ENCODE data around the gene CNKSR3.

CNKSR3 gene

DNA sequence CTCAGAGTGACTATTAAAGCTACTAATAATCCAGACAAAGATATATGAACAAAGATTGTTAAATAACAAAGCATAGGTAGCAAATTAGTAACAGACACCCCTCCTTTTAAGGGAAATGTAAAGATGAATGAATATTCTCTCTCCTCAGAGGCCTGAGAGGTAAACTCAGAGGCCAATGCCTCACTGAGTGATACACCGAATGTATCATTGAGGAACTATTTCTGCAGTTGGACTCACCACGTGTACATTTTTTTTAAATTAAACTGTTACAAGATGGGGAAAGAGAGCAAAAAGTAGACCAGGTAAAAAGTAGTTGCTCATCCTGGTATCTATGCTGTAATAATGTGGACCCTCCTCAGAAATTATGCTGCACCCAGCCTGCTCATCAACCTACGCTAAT is 81.6 kb downstream of the CNKSR3 start:
- DNase-seq, result no peak
- Histone ChIP-seq H3K27ac (ENCODE audit: insufficient read depth, low read length, poor library complexity, severe bottlenecking) (no peak overlapping the region), H3K36me3 (ENCODE audit: control insufficient read depth, insufficient read depth, low read length) (no peaks in the 10 kb centered on the region), H3K4me3 (ENCODE audit: insufficient read depth, low read depth, low read length, poor library complexity, severe bottlenecking) (no peak overlapping the region), H3K4me1 (ENCODE audit: control insufficient read depth, insufficient read depth, low read length, poor library complexity, severe bottlenecking) (no peaks in the 10 kb centered on the region), H3K27me3 (replicated peaks; ENCODE audit: control insufficient read depth, insufficient read depth, low read length, poor library complexity, severe bottlenecking) (no peaks in the 10 kb centered on the region), H3K9me3 (ENCODE audit: control insufficient read depth, low read length) (no peaks in the 10 kb centered on the region)

- Histone ChIP-seq H3K36me3 (ENCODE audit: control insufficient read depth, insufficient read depth, low read length) (no peaks in the 10 kb centered on the region), H3K4me1 (ENCODE audit: control insufficient read depth, insufficient read depth, low read length, poor library complexity, severe bottlenecking) (no peaks in the 10 kb centered on the region), H3K27me3 (replicated peaks; ENCODE audit: control insufficient read depth, insufficient read depth, low read length, poor library complexity, severe bottlenecking) (no peaks in the 10 kb centered on the region), H3K4me3 (ENCODE audit: insufficient read depth, low read depth, low read length, poor library complexity, severe bottlenecking) (no peak overlapping the region), H3K9me3 (ENCODE audit: control insufficient read depth, low read length) (no peaks in the 10 kb centered on the region), H3K27ac (ENCODE audit: insufficient read depth, low read length, poor library complexity, severe bottlenecking) (no peak overlapping the region)
- no peak for DNase-seq
These were observed 83.0 kb downstream of the CNKSR3 start for GRCh38 chr6:154427446-154427845.

GRCh38 chr6:154426997-154427396 is 83.5 kb downstream of the CNKSR3 start:
- Histone ChIP-seq H3K27me3 (replicated peaks; ENCODE audit: control insufficient read depth, insufficient read depth, low read length, poor library complexity, severe bottlenecking) (no peaks in the 10 kb centered on the region), H3K4me3 (ENCODE audit: insufficient read depth, low read depth, low read length, poor library complexity, severe bottlenecking) (no peak overlapping the region), H3K4me1 (ENCODE audit: control insufficient read depth, insufficient read depth, low read length, poor library complexity, severe bottlenecking) (no peaks in the 10 kb centered on the region), H3K9me3 (ENCODE audit: control insufficient read depth, low read length) (no peaks in the 10 kb centered on the region), H3K36me3 (ENCODE audit: control insufficient read depth, insufficient read depth, low read length) (no peaks in the 10 kb centered on the region), H3K27ac (ENCODE audit: insufficient read depth, low read length, poor library complexity, severe bottlenecking) (no peak overlapping the region)
- no peak for DNase-seq

DNA sequence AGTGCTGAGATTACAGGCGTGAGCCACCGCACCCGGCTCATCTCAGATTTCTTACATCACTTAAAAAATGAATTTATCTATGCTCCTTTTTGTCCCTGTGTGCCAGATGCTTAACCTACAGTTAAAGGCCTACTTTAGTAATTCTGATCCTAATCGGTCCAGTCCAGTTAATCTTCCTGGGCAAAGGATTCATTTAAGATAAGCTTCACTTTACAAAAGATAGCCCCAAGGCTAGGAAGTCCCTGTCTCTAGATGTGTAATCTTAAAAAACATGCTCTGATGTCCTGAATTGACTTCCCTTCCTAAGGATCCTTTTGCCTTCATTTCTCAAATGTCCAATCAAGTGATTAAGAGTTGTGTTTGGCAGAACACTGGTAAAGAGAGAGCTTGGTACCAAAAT is 85.5 kb downstream of the CNKSR3 start:
- DNase-seq, result no peak
- Histone ChIP-seq H3K9me3 (ENCODE audit: control insufficient read depth, low read length) (no peaks in the 10 kb centered on the region), H3K36me3 (ENCODE audit: control insufficient read depth, insufficient read depth, low read length) (no peaks in the 10 kb centered on the region), H3K27ac (ENCODE audit: insufficient read depth, low read length, poor library complexity, severe bottlenecking) (no peak overlapping the region), H3K4me1 (ENCODE audit: control insufficient read depth, insufficient read depth, low read length, poor library complexity, severe bottlenecking) (no peaks in the 10 kb centered on the region), H3K27me3 (replicated peaks; ENCODE audit: control insufficient read depth, insufficient read depth, low read length, poor library complexity, severe bottlenecking) (no peaks in the 10 kb centered on the region), H3K4me3 (ENCODE audit: insufficient read depth, low read depth, low read length, poor library complexity, severe bottlenecking) (no peak overlapping the region)

GRCh38 chr6:154414021-154414813 is 96.3 kb downstream of the CNKSR3 start:
- no peaks in the 10 kb centered on the region for H3K27me3 ChIP-seq (replicated peaks; ENCODE audit: control insufficient read depth, insufficient read depth, low read length, poor library complexity, severe bottlenecking)
- H3K36me3 ChIP-seq (ENCODE audit: control insufficient read depth, insufficient read depth, low read length), result no peaks in the 10 kb centered on the region
- no peaks in the 10 kb centered on the region for H3K9me3 ChIP-seq (ENCODE audit: control insufficient read depth, low read length)
- H3K27ac ChIP-seq (ENCODE audit: insufficient read depth, low read length, poor library complexity, severe bottlenecking), result no peak overlapping the region
- DNase-seq, result no peak
- no peaks in the 10 kb centered on the region for H3K4me1 ChIP-seq (ENCODE audit: control insufficient read depth, insufficient read depth, low read length, poor library complexity, severe bottlenecking)
- no peak overlapping the region for H3K4me3 ChIP-seq (ENCODE audit: insufficient read depth, low read depth, low read length, poor library complexity, severe bottlenecking)

- H3K9me3 ChIP-seq (ENCODE audit: control insufficient read depth, low read length), result no peaks in the 10 kb centered on the region
- no peaks in the 10 kb centered on the region for H3K4me1 ChIP-seq (ENCODE audit: control insufficient read depth, insufficient read depth, low read length, poor library complexity, severe bottlenecking)
- no peaks in the 10 kb centered on the region for H3K27me3 ChIP-seq (replicated peaks; ENCODE audit: control insufficient read depth, insufficient read depth, low read length, poor library complexity, severe bottlenecking)
- no peak overlapping the region for H3K27ac ChIP-seq (ENCODE audit: insufficient read depth, low read length, poor library complexity, severe bottlenecking)
- H3K4me3 ChIP-seq (ENCODE audit: insufficient read depth, low read depth, low read length, poor library complexity, severe bottlenecking), result no peak overlapping the region
- H3K36me3 ChIP-seq (ENCODE audit: control insufficient read depth, insufficient read depth, low read length), result no peaks in the 10 kb centered on the region
- DNase-seq, result no peak
These were observed 98.2 kb downstream of the CNKSR3 start for GRCh38 chr6:154412106-154412820.

DNA sequence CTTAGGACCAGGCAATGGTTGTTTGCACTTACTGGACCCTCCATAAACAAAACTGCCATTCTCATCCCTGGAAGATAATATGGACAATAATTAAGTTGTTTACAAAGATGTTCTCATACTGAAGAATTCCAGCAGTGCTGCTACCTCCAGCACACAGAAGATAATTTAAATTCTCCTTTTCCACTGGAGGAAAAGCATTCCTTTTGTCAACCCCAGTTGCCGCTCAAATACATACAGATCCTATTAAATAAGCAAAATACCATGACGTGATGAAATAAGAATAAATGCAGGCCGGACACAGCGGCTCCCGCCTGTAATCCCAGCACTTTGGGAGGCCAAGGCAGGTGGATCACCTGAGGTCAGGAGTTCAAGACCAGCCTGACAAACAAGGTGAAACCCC is 99.4 kb downstream of the CNKSR3 start:
- Histone ChIP-seq H3K9me3 (ENCODE audit: control insufficient read depth, low read length) (no peaks in the 10 kb centered on the region), H3K27me3 (replicated peaks; ENCODE audit: control insufficient read depth, insufficient read depth, low read length, poor library complexity, severe bottlenecking) (no peaks in the 10 kb centered on the region), H3K4me1 (ENCODE audit: control insufficient read depth, insufficient read depth, low read length, poor library complexity, severe bottlenecking) (no peaks in the 10 kb centered on the region), H3K36me3 (ENCODE audit: control insufficient read depth, insufficient read depth, low read length) (no peaks in the 10 kb centered on the region), H3K27ac (ENCODE audit: insufficient read depth, low read length, poor library complexity, severe bottlenecking) (no peak overlapping the region), H3K4me3 (ENCODE audit: insufficient read depth, low read depth, low read length, poor library complexity, severe bottlenecking) (no peak overlapping the region)
- DNase-seq, result no peak

DNA sequence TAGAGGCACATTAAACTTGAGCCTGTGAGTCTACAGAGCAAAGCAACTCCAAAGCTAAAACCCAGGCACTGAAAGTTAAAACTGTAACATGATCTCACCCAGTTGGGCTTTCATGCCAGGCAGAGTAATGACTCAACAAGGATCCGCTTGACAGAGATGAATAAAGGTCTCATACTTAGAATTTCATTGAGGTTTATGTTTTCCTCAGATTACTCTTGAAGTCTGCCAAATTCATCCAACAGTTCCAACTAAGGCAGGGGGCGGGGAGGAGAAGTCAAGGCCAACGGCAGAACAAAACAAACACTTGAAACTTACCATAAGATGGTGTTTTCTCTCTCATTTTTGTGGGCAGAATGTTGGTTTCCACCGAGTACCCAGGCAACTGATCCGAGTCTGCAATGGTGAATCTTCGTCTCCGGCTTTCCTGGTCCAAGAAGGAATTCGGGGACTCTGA is 99.8 kb downstream of the CNKSR3 start:
- H3K27ac ChIP-seq (ENCODE audit: insufficient read depth, low read length, poor library complexity, severe bottlenecking), result no peak overlapping the region
- H3K9me3 ChIP-seq (ENCODE audit: control insufficient read depth, low read length), result no peaks in the 10 kb centered on the region
- no peak for DNase-seq
- no peaks in the 10 kb centered on the region for H3K36me3 ChIP-seq (ENCODE audit: control insufficient read depth, insufficient read depth, low read length)
- no peaks in the 10 kb centered on the region for H3K4me1 ChIP-seq (ENCODE audit: control insufficient read depth, insufficient read depth, low read length, poor library complexity, severe bottlenecking)
- no peaks in the 10 kb centered on the region for H3K27me3 ChIP-seq (replicated peaks; ENCODE audit: control insufficient read depth, insufficient read depth, low read length, poor library complexity, severe bottlenecking)
- no peak overlapping the region for H3K4me3 ChIP-seq (ENCODE audit: insufficient read depth, low read depth, low read length, poor library complexity, severe bottlenecking)

- H3K4me1 ChIP-seq (ENCODE audit: control insufficient read depth, insufficient read depth, low read length, poor library complexity, severe bottlenecking), result no peaks in the 10 kb centered on the region
- H3K9me3 ChIP-seq (ENCODE audit: control insufficient read depth, low read length), result no peaks in the 10 kb centered on the region
- no peak overlapping the region for H3K4me3 ChIP-seq (ENCODE audit: insufficient read depth, low read depth, low read length, poor library complexity, severe bottlenecking)
- no peak overlapping the region for H3K27ac ChIP-seq (ENCODE audit: insufficient read depth, low read length, poor library complexity, severe bottlenecking)
- no peaks in the 10 kb centered on the region for H3K36me3 ChIP-seq (ENCODE audit: control insufficient read depth, insufficient read depth, low read length)
- DNase-seq, result no peak
- no peaks in the 10 kb centered on the region for H3K27me3 ChIP-seq (replicated peaks; ENCODE audit: control insufficient read depth, insufficient read depth, low read length, poor library complexity, severe bottlenecking)
These were observed 101.5 kb downstream of the CNKSR3 start for GRCh38 chr6:154408891-154409500.

- Histone ChIP-seq H3K4me3 (ENCODE audit: insufficient read depth, low read depth, low read length, poor library complexity, severe bottlenecking) (no peak overlapping the region), H3K4me1 (ENCODE audit: control insufficient read depth, insufficient read depth, low read length, poor library complexity, severe bottlenecking) (no peaks in the 10 kb centered on the region), H3K36me3 (ENCODE audit: control insufficient read depth, insufficient read depth, low read length) (no peaks in the 10 kb centered on the region), H3K27ac (ENCODE audit: insufficient read depth, low read length, poor library complexity, severe bottlenecking) (no peak overlapping the region), H3K9me3 (ENCODE audit: control insufficient read depth, low read length) (no peaks in the 10 kb centered on the region), H3K27me3 (replicated peaks; ENCODE audit: control insufficient read depth, insufficient read depth, low read length, poor library complexity, severe bottlenecking) (no peaks in the 10 kb centered on the region)
- no peak for DNase-seq
These were observed 103.0 kb downstream of the CNKSR3 start for GRCh38 chr6:154407440-154407839.
